GM19099 (cell line): ENCODE results near the gene CXCR1.

Experiments used
- POLR2A ChIP-seq: IDR thresholded peaks from 3 replicates; pipeline ENCODE4 v1.6.1; 2011; ENCODE audit warnings: low read depth; ENCODE audit not compliant: insufficient read length; ENCODE audit errors: extremely low read depth

CXCR1 gene

GRCh38 chr2:218172845-218173244 lies 6.1 kb upstream of the CXCR1 start:
- no peak for TF ChIP-seq POLR2A

GRCh38 chr2:218169757-218170546 lies 3.2 kb upstream of the CXCR1 start:
- TF ChIP-seq POLR2A: no peak

DNA sequence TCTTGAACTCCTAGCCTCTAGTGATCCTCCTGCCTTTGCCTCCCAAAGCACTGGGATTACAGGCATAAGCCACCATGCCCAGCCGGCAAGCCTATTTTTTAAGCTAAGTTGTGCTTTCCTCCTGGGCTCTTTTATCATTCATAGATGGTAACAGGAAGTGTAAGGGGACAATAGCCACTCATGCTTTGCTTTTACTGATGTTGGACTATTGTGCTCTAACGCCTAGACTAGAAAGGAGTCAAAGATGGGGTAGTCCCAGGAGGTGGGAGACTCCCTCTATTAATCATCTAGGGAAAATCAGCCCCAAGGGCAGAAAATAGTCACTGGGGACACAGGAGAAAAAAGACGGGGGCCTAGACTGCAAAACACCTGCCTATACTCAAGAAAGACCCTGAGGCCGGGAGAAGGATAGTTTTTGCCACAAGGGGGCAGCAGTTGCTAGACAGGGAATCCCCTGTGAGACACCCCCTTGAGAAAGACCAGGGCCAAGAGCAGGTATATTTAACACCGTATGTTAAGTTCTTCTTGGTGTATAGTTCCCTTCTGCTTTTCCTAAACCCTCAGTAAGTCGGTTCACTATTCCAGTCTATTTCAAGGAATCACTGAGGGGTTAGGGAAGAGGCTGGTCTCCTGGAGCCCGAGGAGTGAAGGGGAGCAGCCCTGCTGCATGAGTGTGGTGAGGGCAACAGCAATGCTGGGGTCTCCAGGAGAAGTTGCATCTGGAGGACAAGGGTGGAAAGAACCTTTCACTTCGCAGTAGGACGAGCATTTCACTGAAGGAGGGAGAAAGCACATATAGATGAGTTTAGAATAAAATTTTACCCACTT lies 2.1 kb upstream of the CXCR1 start:
- no peak for TF ChIP-seq POLR2A

DNA sequence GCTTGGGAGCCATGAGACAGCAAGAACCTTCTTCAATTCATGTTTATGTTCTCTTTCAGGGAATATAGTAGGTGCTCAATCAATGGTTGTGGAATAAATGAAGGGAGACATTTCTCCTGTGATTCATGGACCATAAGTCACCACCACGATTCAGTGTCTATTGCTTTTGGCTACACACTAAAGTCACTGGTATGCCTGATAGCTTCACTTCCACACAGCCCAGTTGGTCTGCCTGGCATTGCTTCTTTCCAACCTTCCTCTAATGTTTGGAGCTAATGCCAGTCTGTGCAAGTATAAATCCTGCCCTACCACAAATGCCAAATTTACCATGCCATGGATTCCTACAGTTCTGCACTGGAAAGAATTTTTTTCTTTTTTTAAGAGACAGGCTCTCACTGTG lies 1.3 kb upstream of the CXCR1 start:
- no peak for TF ChIP-seq POLR2A

DNA sequence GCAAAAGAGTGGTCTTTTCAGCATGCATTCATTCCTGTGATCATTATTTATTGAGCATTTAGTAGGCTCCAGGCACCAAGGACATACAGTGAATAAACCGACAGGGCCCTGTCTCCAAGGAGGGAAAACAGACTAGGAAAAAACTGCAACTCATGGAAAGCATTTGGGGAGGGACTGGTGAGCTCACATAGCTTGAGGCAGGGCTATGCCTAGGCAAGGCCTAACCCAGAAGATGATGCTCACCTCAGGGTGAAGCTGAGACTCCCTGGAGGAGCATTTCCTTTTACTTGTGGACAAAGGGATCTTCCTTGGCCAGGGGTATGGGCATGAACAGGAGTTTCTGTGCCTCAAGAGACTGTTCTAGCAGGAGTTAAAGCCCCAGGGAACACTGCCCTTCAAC lies 3.9 kb downstream of the CXCR1 start:
- TF ChIP-seq POLR2A: no peak

GRCh38 chr2:218161644-218162043 lies 5.1 kb downstream of the CXCR1 start:
- TF ChIP-seq POLR2A: no peak

GRCh38 chr2:218155953-218156479 lies 10.7 kb downstream of the CXCR1 start:
- no peak for TF ChIP-seq POLR2A

DNA sequence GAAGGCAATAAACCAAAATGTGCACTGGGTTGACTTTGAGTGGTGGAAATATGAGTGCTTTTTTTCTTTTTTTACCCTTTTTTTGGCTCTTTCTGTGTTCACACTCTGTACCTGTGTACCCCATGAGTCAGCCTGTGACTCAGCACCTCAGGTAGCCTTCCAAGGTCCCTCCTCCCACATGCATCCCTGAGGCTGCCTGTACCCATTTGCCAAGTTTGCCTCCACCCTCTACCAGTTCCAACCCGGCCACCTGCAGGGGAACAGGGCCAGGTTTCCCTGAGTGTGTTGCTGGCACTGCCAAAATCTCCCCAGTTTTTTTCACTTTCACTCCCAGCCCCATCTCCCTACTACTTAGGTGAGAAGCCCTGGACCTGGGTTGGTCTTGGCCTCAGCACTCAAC lies 14.0 kb downstream of the CXCR1 start:
- TF ChIP-seq POLR2A: no peak

- TF ChIP-seq POLR2A: no peak
These were observed 14.6 kb downstream of the CXCR1 start for GRCh38 chr2:218152172-218152571.

- no peak for TF ChIP-seq POLR2A
These were observed 16.8 kb downstream of the CXCR1 start for GRCh38 chr2:218149848-218150440.

DNA sequence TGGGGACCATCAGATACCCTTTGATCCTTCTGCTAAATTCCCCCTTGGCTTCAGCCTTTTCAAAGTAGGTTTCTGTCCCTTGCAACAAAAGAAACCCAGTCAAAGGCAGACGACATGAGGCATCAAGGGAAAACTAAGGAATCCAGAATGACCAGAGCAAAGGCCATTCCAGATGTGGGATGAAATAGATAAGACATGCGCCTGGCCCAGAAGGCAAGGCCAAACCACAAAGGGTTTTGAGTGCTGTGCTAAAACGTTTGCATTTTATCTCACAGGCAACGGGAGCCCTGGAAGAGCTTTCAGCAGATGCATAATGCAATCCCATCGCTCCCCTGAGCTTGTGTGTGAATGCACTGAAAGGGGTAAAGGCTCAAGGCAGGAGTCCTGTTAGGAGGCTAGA lies 17.7 kb downstream of the CXCR1 start:
- TF ChIP-seq POLR2A: no peak

DNA sequence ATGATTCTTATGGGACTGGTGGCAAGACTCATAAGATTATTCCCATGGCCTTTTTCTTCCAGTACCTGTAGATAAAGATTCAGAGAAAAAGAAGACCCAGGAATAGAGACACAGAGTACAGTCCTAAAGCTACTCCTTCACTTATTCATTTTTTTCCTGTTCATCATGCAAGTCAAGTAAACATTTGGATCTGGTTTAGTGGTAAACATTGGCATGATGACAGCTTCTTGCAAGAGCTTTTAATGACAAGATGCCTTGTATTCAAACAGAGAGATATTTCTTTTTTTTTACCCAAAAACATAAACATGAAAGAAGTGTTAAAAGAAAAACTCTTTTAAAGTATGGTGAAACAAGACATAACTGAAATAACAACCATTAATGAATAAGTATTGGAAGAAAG lies 20.7 kb downstream of the CXCR1 start:
- TF ChIP-seq POLR2A: no peak

GRCh38 chr2:218145124-218145523 lies 21.6 kb downstream of the CXCR1 start:
- TF ChIP-seq POLR2A: no peak

GRCh38 chr2:218138047-218138446 lies 28.7 kb downstream of the CXCR1 start:
- TF ChIP-seq POLR2A: no peak

DNA sequence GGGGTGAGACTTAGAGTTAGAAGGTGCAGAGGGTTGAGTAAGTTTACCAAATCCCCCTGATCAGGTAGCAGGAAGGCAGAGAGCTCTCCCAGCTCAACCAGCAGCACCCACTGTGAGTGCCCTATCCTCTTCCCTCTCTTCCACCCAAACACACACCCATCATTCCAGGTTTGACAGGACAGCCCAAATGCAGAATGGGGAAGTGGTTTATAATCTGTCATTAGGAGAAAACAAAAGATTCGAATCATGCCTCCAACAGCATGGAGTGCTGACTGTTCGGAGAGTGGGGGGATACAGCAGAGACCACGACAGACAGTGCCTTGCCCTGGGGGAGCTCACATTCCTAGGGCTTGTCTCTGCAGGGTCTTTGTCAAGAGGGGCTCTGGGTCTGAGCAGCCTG lies 29.2 kb downstream of the CXCR1 start:
- no peak for TF ChIP-seq POLR2A
